ENCODE data around the gene RBM22.

The RBM22 gene

GRCh38 chr5:150672237-150672883 is 28.5 kb downstream of the RBM22 start:
- no peak for DNase-seq

- no peak for DNase-seq
These were observed 29.2 kb downstream of the RBM22 start for GRCh38 chr5:150671509-150672236.

GRCh38 chr5:150670948-150671310 is 29.9 kb downstream of the RBM22 start:
- DNase-seq = no peak

- DNase-seq = no peak
These were observed 30.5 kb downstream of the RBM22 start for GRCh38 chr5:150670275-150670947.

GRCh38 chr5:150665044-150665443 is 35.8 kb downstream of the RBM22 start:
- no peak for DNase-seq

- no peak for DNase-seq
These were observed 36.9 kb downstream of the RBM22 start for GRCh38 chr5:150663936-150664335.

- no peak for DNase-seq
These were observed 37.9 kb downstream of the RBM22 start for GRCh38 chr5:150662731-150663516.

GRCh38 chr5:150661821-150662596 is 38.9 kb downstream of the RBM22 start:
- DNase-seq = no peak

GRCh38 chr5:150661086-150661485 is 39.8 kb downstream of the RBM22 start, which contains the start of gene MYOZ3:
Gene MYOZ3, plus strand, starts transcription at chr5:150661251. Its CDS starts 1,691 bp downstream, at chr5:150662942.
- DNase-seq = no peak

GRCh38 chr5:150660108-150660831 is 40.6 kb downstream of the RBM22 start:
- DNase-seq = no peak

- DNase-seq = no peak
These were observed 41.3 kb downstream of the RBM22 start for GRCh38 chr5:150659360-150660107.

GRCh38 chr5:150658699-150659265 is 42.1 kb downstream of the RBM22 start:
- DNase-seq = no peak

- DNase-seq = no peak
These were observed 42.7 kb downstream of the RBM22 start for GRCh38 chr5:150658121-150658520.

GRCh38 chr5:150656191-150657132 is 44.4 kb downstream of the RBM22 start:
- peak; percentile 37 to 74 for DNase-seq

GRCh38 chr5:150655221-150655620 is 45.6 kb downstream of the RBM22 start:
- no peak for DNase-seq

- DNase-seq = no peak
These were observed 46.9 kb downstream of the RBM22 start for GRCh38 chr5:150653762-150654556.

GRCh38 chr5:150653145-150653761 is 47.6 kb downstream of the RBM22 start:
- DNase-seq = no peak

Data from hippocampal formation (tissue), 2 donors.